Large intestine (tissue), 12 donors: ENCODE data around the gene ZNF579. TPM values are rescaled to one million over a fixed set of nuclear protein-coding genes. Genes with fewer than 3 reads are reported as not detected.
A peak's percentile ranks its signal among the peaks of the same experiment; 100 is the strongest.

Experiments used
- DNase-seq, 2 donors: peaks; one replicate each; pipeline versions ENCODE4 v3.0.0 to v3.0.0-alpha.2; 2013
- H3K27ac ChIP-seq: one replicate; pipeline ENCODE4 v1.5.1; 2013; ENCODE audit warnings: low read length
- H3K27me3 ChIP-seq: 2 replicates; pipeline ENCODE4 v1.6.1; 2013; ENCODE audit warnings: low read length; ENCODE audit not compliant: control insufficient read depth, insufficient read depth
- H3K36me3 ChIP-seq: 2 replicates; pipeline ENCODE4 v1.6.1; 2013; ENCODE audit warnings: low read length; ENCODE audit not compliant: control insufficient read depth, insufficient read depth
- H3K4me1 ChIP-seq: one replicate; pipeline ENCODE4 v1.6.1; 2013; ENCODE audit warnings: low read length; ENCODE audit not compliant: control insufficient read depth, insufficient read depth
- H3K4me3 ChIP-seq: one replicate; pipeline ENCODE4 v1.5.1; 2013; ENCODE audit warnings: low read length
- H3K9me3 ChIP-seq: one replicate; pipeline ENCODE4 v1.6.1; 2013; ENCODE audit warnings: mild to moderate bottlenecking, low read depth, low read length, moderate library complexity; ENCODE audit not compliant: control insufficient read depth
- WGBS: methylation state at CpG from one replicate; pipeline ENCODE4 v1.1.5; 2013; ENCODE audit warnings: low lambda C conversion rate; ENCODE audit not compliant: insufficient coverage; 5-methylcytosine and 5-hydroxymethylcytosine counted together
- long read RNA-seq, 11 donors: transcript quantifications; one replicate each; lab custom pipeline, GENCODE V29; 2026
- polyA plus RNA-seq: library from polyadenylated mRNA; unstranded; fragments of 120-200 nt; gene quantifications from one replicate; pipeline ENCODE4 v1.2.1, GENCODE V29; 2013

ZNF579 gene, protein sequence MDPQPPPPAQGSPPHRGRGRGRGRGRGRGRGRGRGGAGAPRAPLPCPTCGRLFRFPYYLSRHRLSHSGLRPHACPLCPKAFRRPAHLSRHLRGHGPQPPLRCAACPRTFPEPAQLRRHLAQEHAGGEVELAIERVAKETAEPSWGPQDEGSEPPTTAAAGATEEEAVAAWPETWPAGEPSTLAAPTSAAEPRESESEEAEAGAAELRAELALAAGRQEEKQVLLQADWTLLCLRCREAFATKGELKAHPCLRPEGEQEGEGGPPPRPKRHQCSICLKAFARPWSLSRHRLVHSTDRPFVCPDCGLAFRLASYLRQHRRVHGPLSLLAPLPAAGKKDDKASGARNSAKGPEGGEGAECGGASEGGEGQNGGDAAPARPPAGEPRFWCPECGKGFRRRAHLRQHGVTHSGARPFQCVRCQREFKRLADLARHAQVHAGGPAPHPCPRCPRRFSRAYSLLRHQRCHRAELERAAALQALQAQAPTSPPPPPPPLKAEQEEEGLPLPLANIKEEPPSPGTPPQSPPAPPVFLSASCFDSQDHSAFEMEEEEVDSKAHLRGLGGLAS
- polyA plus RNA-seq = 14.9 TPM
- long read RNA-seq, donor 1, transcript ZNF579-201 (2 exons, 2,899 nt) = major isoform, 5 of 5 reads
- long read RNA-seq, donor 1, partial matches to known transcripts = 0 of 5 reads
- long read RNA-seq, donor 1, other reads (novel, unspliced or antisense) = 0 of 5 reads
- long read RNA-seq, donor 2, partial matches to known transcripts = 0 of 4 reads
- long read RNA-seq, donor 2, other reads (novel, unspliced or antisense) = 0 of 4 reads
- long read RNA-seq, donor 3, transcript ZNF579-201 (2 exons, 2,899 nt) = major isoform, 7 of 7 reads
- long read RNA-seq, donor 3, partial matches to known transcripts = 0 of 7 reads
- long read RNA-seq, donor 3, other reads (novel, unspliced or antisense) = 0 of 7 reads
- long read RNA-seq, donor 4 = 0 reads
- long read RNA-seq, donor 5, partial matches to known transcripts = 0 of 3 reads
- long read RNA-seq, donor 5, other reads (novel, unspliced or antisense) = 0 of 3 reads
- long read RNA-seq, donor 6, partial matches to known transcripts = 14 of 17 reads
- long read RNA-seq, donor 6, other reads (novel, unspliced or antisense) = 0 of 17 reads
- long read RNA-seq, donor 7, partial matches to known transcripts = 0 of 1 reads
- long read RNA-seq, donor 7, other reads (novel, unspliced or antisense) = 0 of 1 reads
- long read RNA-seq, donor 8, transcript ZNF579-201 (2 exons, 2,899 nt) = major isoform, 5 of 5 reads
- long read RNA-seq, donor 8, partial matches to known transcripts = 0 of 5 reads
- long read RNA-seq, donor 8, other reads (novel, unspliced or antisense) = 0 of 5 reads
- long read RNA-seq, donor 9, partial matches to known transcripts = 0 of 2 reads
- long read RNA-seq, donor 9, other reads (novel, unspliced or antisense) = 0 of 2 reads
- long read RNA-seq, donor 10, partial matches to known transcripts = 0 of 4 reads
- long read RNA-seq, donor 10, other reads (novel, unspliced or antisense) = 0 of 4 reads
- long read RNA-seq, donor 11, partial matches to known transcripts = 0 of 2 reads
- long read RNA-seq, donor 11, other reads (novel, unspliced or antisense) = 0 of 2 reads

- no CpG with 5 or more reads among the region's 24 CpGs for WGBS
- Histone ChIP-seq H3K27ac (peak within 1 kb of the TSS; percentile 81), H3K27me3 (no peaks in the 10 kb centered on the region), H3K36me3 (peaks cover 12% of the 10 kb centered on the region), H3K4me1 (peaks cover 18% of the 10 kb centered on the region), H3K9me3 (no peaks in the 10 kb centered on the region), H3K4me3 (peak within 1 kb of the TSS; percentile 97)
- peak; percentile 74 to 88 for DNase-seq
Measured at GRCh38 chr19:55580628-55581144, at the start of gene ZNF579. Gene ZNF579 (minus strand): TSS chr19:55580848. CDS start chr19:55579639, 1,209 bp downstream.

DNA sequence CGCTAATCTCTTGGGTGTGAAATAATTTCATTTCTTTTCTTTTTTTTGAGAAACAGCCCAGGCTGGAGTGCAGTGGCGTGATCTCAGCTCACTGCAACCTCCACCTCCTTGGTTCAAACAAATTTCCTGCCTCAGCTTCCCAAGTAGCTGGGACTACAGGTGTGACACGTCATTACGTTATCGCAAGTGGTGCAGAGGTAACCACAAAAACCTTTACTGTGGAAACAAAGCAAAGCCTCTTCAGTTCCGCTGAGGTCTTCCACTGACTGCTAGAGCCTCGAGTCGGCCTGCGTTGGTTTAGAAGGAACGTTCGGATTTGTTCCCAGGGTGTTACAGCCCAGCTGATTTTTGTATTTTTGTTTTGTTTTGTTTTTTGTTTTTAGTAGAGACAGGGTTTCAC is 45.7 kb upstream of the ZNF579 start:
- DNase-seq = no peak
- H3K36me3 ChIP-seq = peaks cover 6% of the 10 kb centered on the region
- H3K9me3 ChIP-seq = no peaks in the 10 kb centered on the region
- H3K27me3 ChIP-seq = no peaks in the 10 kb centered on the region
- no peak overlapping the region for H3K27ac ChIP-seq
- peaks cover 14% of the 10 kb centered on the region for H3K4me1 ChIP-seq
- WGBS = no CpG with 5 or more reads among the region's 11 CpGs
- H3K4me3 ChIP-seq = no peak overlapping the region

DNA sequence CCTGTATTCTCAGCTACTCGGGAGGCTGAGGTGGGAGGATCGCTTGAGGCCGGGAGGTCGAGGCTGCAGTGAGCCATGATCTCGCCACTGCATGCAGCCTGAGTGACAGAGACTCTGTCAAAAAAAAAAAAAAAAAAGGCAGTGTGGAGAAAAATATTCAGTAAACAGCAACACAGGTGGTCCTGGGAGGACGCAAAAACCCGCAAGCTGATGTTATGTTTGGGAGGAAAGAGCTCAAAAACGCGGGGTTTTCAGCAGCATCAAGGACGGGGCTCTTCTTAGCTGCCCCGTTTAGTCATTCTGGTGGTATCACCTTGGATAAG is 44.3 kb upstream of the ZNF579 start:
- H3K4me1 ChIP-seq = peaks cover 14% of the 10 kb centered on the region
- H3K27ac ChIP-seq = peak overlapping the region; percentile 96
- H3K9me3 ChIP-seq = no peaks in the 10 kb centered on the region
- H3K4me3 ChIP-seq = peak overlapping the region; percentile 75
- no peaks in the 10 kb centered on the region for H3K27me3 ChIP-seq
- WGBS = no CpG with 5 or more reads among the region's 11 CpGs
- H3K36me3 ChIP-seq = peaks cover 18% of the 10 kb centered on the region
- no peak for DNase-seq

- Histone ChIP-seq H3K9me3 (no peaks in the 10 kb centered on the region), H3K4me1 (peaks cover 14% of the 10 kb centered on the region), H3K27ac (peak within 1 kb of the TSS; percentile 96), H3K27me3 (no peaks in the 10 kb centered on the region), H3K36me3 (peaks cover 18% of the 10 kb centered on the region), H3K4me3 (peak within 1 kb of the TSS; percentile 75)
- DNase-seq = peak; percentile 93 to 95
- no CpG with 5 or more reads among the region's 56 CpGs for WGBS
Measured at GRCh38 chr19:55624109-55625003, 43.7 kb upstream of the ZNF579 start, which contains the start of gene ZNF784. Gene ZNF784 (minus strand): TSS chr19:55624566. CDS start chr19:55624561, 5 bp downstream.

DNA sequence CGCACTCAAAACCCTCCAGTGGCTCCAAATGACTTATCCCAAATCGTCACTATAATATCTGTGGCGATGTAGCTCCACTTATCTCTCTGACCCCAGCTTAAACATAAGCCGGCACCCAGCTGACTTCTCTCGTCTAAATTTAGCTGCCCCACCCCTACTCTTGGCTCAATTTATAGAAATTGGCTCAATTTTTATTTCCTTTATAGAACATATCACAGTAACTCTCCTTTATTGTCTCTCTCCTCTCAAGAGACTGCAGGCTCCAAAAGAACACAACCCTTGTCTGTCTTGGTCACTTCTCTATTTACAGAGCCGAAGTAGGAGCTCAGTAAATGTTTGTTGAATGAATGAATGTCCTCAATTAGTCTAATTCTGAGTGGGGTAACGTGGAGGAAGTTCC is 42.9 kb upstream of the ZNF579 start:
- peak overlapping the region; percentile 27 for H3K27ac ChIP-seq
- H3K36me3 ChIP-seq = peaks cover 18% of the 10 kb centered on the region
- WGBS = 67% methylated on average over 1 of the region's 7 CpGs
- H3K27me3 ChIP-seq = no peaks in the 10 kb centered on the region
- H3K9me3 ChIP-seq = no peaks in the 10 kb centered on the region
- peak overlapping the region; percentile 33 for H3K4me3 ChIP-seq
- H3K4me1 ChIP-seq = peaks cover 14% of the 10 kb centered on the region
- DNase-seq = peak in 1 of 2 donors; percentile 2

DNA sequence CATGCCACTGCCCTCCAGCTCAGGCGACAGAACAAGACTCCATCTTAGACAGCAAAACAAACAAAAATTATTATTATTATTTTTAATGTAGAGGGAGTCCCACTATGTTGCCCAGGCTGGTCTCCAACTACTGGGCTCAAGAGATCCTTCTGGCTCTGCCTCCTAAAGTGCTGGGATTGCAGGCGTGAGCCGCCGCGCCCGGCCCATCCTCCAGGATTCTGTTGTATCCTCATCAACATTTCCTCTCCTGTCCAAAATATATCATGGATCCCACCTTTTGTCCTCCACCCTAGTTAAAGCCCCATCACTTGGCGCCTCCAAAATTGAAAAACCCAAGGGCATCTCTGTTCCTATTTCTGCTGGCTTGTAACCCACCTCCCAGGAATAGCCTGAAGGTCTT is 42.5 kb upstream of the ZNF579 start:
- H3K4me1 ChIP-seq = peaks cover 14% of the 10 kb centered on the region
- no peak overlapping the region for H3K4me3 ChIP-seq
- no peak overlapping the region for H3K27ac ChIP-seq

GRCh38 chr19:55622242-55622969 is 41.8 kb upstream of the ZNF579 start:
- peaks cover 14% of the 10 kb centered on the region for H3K4me1 ChIP-seq
- DNase-seq = no peak
- H3K27me3 ChIP-seq = no peaks in the 10 kb centered on the region
- H3K27ac ChIP-seq = no peak overlapping the region
- H3K36me3 ChIP-seq = peaks cover 21% of the 10 kb centered on the region
- H3K4me3 ChIP-seq = no peak overlapping the region
- no CpG with 5 or more reads among the region's 40 CpGs for WGBS
- H3K9me3 ChIP-seq = no peaks in the 10 kb centered on the region

More for the DNA sequence above, 42.5 kb upstream of the ZNF579 start:
- H3K36me3 ChIP-seq = peaks cover 18% of the 10 kb centered on the region
- DNase-seq = no peak
- WGBS = no CpG with 5 or more reads among the region's 7 CpGs
- H3K9me3 ChIP-seq = no peaks in the 10 kb centered on the region
- no peaks in the 10 kb centered on the region for H3K27me3 ChIP-seq

GRCh38 chr19:55621673-55622231 is 41.1 kb upstream of the ZNF579 start:
- no peak for DNase-seq
- peaks cover 14% of the 10 kb centered on the region for H3K4me1 ChIP-seq
- no peak overlapping the region for H3K27ac ChIP-seq
- no peak overlapping the region for H3K4me3 ChIP-seq
- WGBS = 100% methylated on average over 4 of the region's 55 CpGs
- no peaks in the 10 kb centered on the region for H3K9me3 ChIP-seq
- no peaks in the 10 kb centered on the region for H3K27me3 ChIP-seq
- peaks cover 27% of the 10 kb centered on the region for H3K36me3 ChIP-seq
